SJCRH30 (cell line): ENCODE data around the gene STAC. TPM values are rescaled to one million over a fixed set of nuclear protein-coding genes. Genes with fewer than 3 reads are reported as not detected.
"Not testable (repeated sequence)": the region's sequence is repeated elsewhere in the genome, so short reads cannot be mapped to it uniquely, and the experiment has no call there.

Experiments
- DNase-seq, 2 experiments: peaks; one replicate each; pipeline ENCODE4 v3.0.0-alpha.2; 2015 to 2020
- H3K27ac ChIP-seq: fragments of 250-450 bp; sonication (Bioruptor Pico); 2 replicates; pipeline ENCODE4 v1.5.1; 2020; ENCODE audit warnings: mild to moderate bottlenecking, moderate library complexity
- H3K27me3 ChIP-seq: fragments of 250-450 bp; sonication (Bioruptor Pico); 2 replicates; pipeline ENCODE4 v1.5.1; 2020; ENCODE audit warnings: mild to moderate bottlenecking, moderate library complexity
- H3K36me3 ChIP-seq: fragments of 250-450 bp; sonication (Bioruptor Pico); 2 replicates; pipeline ENCODE4 v1.5.1; 2020; ENCODE audit warnings: mild to moderate bottlenecking, moderate library complexity
- H3K4me1 ChIP-seq: fragments of 250-450 bp; sonication (Bioruptor Pico); 2 replicates; pipeline ENCODE4 v1.5.1; 2020; ENCODE audit warnings: mild to moderate bottlenecking, moderate library complexity
- H3K4me3 ChIP-seq: fragments of 250-450 bp; sonication (Bioruptor Pico); 2 replicates; pipeline ENCODE4 v1.5.1; 2020; ENCODE audit warnings: mild to moderate bottlenecking, moderate library complexity
- H3K9me3 ChIP-seq: fragments of 250-450 bp; sonication (Bioruptor Pico); replicated peaks from 2 replicates; pipeline ENCODE4 v1.5.1; 2020; ENCODE audit warnings: mild to moderate bottlenecking, moderate library complexity
- total RNA-seq: library from RNA; depleted of rRNA; stranded (reverse); fragments of >200 nt; shearing (Covaris generic); gene quantifications from 2 replicates; pipeline ENCODE4 v1.2.3, GENCODE V29; 2014

Gene STAC
- total RNA-seq, 1 experiment from 2014 or later, result not detected

- Histone ChIP-seq H3K27ac (no peak overlapping the region), H3K4me3 (no peak overlapping the region), H3K36me3 (no peaks in the 10 kb centered on the region), H3K4me1 (no peaks in the 10 kb centered on the region), H3K9me3 (no peaks in the 10 kb centered on the region), H3K27me3 (no peaks in the 10 kb centered on the region)
- DNase-seq, result no peak
Observed at GRCh38 chr3:36482256-36482655, 102.0 kb downstream of the STAC start.

DNA sequence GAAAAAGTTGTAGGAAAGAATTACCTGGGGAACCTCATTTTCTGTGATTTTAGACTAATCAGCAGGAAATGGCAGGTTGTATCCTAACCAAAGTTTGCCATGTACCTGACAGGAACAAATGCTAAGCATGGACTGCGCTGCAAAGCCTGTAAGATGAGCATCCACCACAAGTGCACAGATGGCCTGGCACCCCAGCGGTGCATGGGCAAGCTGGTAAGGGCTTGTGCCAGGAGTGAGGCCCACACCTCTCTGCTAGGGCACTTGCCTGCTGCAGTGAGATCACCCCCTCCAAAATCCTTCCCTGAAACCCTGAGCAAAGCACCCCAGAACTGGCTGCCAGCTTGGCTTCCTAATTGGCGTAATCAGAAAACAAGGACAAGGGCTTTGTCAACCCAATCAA is 102.6 kb downstream of the STAC start:
- Histone ChIP-seq H3K27me3 (no peaks in the 10 kb centered on the region), H3K9me3 (no peaks in the 10 kb centered on the region), H3K4me1 (no peaks in the 10 kb centered on the region), H3K36me3 (no peaks in the 10 kb centered on the region), H3K27ac (no peak overlapping the region), H3K4me3 (no peak overlapping the region)
- DNase-seq, result no peak

GRCh38 chr3:36483709-36484108 is 103.4 kb downstream of the STAC start:
- Histone ChIP-seq H3K36me3 (no peaks in the 10 kb centered on the region), H3K4me3 (no peak overlapping the region), H3K27me3 (no peaks in the 10 kb centered on the region), H3K9me3 (no peaks in the 10 kb centered on the region), H3K4me1 (no peaks in the 10 kb centered on the region), H3K27ac (no peak overlapping the region)
- no peak for DNase-seq

- Histone ChIP-seq H3K9me3 (no peaks in the 10 kb centered on the region), H3K4me3 (no peak overlapping the region), H3K27ac (no peak overlapping the region), H3K4me1 (no peaks in the 10 kb centered on the region), H3K36me3 (no peaks in the 10 kb centered on the region), H3K27me3 (no peaks in the 10 kb centered on the region)
- DNase-seq, result no peak
Observed at GRCh38 chr3:36484386-36484785, 104.1 kb downstream of the STAC start.

- DNase-seq, result no peak
- Histone ChIP-seq H3K27me3 (no peaks in the 10 kb centered on the region), H3K4me1 (no peaks in the 10 kb centered on the region), H3K27ac (no peak overlapping the region), H3K4me3 (no peak overlapping the region), H3K36me3 (no peaks in the 10 kb centered on the region), H3K9me3 (no peaks in the 10 kb centered on the region)
Observed at GRCh38 chr3:36486009-36486795, 105.9 kb downstream of the STAC start.

DNA sequence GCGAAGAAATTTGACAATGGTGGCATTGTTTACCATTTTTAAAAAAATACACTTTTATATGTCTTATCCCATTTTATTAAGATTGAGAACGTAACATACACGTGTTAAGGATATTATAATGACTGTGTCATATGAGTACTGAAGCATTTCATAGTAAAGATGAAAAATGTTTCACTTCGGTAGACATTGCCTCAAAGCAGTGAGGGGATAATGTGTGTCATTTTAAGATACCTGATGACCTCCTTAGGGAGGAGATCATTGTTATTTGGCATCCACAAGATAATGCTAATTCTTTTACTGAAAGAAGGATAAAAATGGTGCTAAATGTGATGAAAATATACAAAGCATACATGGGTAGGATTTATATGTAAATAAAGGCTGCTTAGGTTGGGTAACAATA is 107.3 kb downstream of the STAC start:
- Histone ChIP-seq H3K9me3 (no peaks in the 10 kb centered on the region), H3K36me3 (no peaks in the 10 kb centered on the region), H3K4me3 (no peak overlapping the region), H3K27ac (no peak overlapping the region), H3K27me3 (no peaks in the 10 kb centered on the region), H3K4me1 (no peaks in the 10 kb centered on the region)
- no peak for DNase-seq

- Histone ChIP-seq H3K36me3 (no peaks in the 10 kb centered on the region), H3K27ac (no peak overlapping the region), H3K27me3 (no peaks in the 10 kb centered on the region), H3K9me3 (no peaks in the 10 kb centered on the region), H3K4me3 (no peak overlapping the region), H3K4me1 (no peaks in the 10 kb centered on the region)
- no peak for DNase-seq
Observed at GRCh38 chr3:36488077-36488789, 107.9 kb downstream of the STAC start.

GRCh38 chr3:36489101-36489500 is 108.8 kb downstream of the STAC start:
- Histone ChIP-seq H3K4me3 (no peak overlapping the region), H3K4me1 (no peaks in the 10 kb centered on the region), H3K27me3 (no peaks in the 10 kb centered on the region), H3K36me3 (no peaks in the 10 kb centered on the region), H3K9me3 (no peaks in the 10 kb centered on the region), H3K27ac (no peak overlapping the region)
- DNase-seq, result no peak

- DNase-seq, result no peak
- Histone ChIP-seq H3K36me3 (no peaks in the 10 kb centered on the region), H3K27ac (no peak overlapping the region), H3K4me3 (no peak overlapping the region), H3K27me3 (no peaks in the 10 kb centered on the region), H3K9me3 (no peaks in the 10 kb centered on the region), H3K4me1 (no peaks in the 10 kb centered on the region)
Observed at GRCh38 chr3:36489679-36490425, 109.5 kb downstream of the STAC start.

DNA sequence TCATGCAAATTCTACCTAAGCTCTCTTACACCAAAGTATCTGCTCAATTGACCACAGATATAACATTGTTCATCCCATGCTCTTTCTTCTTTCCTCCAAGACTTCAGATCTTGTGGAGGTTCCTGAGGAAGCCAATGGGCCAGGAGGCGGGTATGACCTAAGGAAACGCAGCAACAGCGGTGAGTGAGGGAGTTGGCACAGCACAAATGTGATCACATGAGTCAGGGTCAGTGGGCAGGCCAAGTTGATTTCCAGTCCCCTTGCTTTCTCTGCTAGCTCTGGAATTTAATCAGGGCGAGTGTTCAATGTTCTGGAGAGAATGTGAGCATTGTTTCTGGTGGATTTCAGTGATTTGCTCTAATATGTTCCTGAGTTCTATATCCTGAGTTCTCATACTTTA is 112.7 kb downstream of the STAC start:
- Histone ChIP-seq H3K36me3 (no peaks in the 10 kb centered on the region), H3K4me3 (no peak overlapping the region), H3K9me3 (no peaks in the 10 kb centered on the region), H3K4me1 (no peaks in the 10 kb centered on the region), H3K27me3 (no peaks in the 10 kb centered on the region), H3K27ac (no peak overlapping the region)
- no peak for DNase-seq

- no peaks in the 10 kb centered on the region for H3K9me3 ChIP-seq
- H3K27ac ChIP-seq, result no peak overlapping the region
- no peaks in the 10 kb centered on the region for H3K27me3 ChIP-seq
- no peak for DNase-seq
- no peaks in the 10 kb centered on the region for H3K36me3 ChIP-seq
- no peak overlapping the region for H3K4me3 ChIP-seq
- H3K4me1 ChIP-seq, result no peaks in the 10 kb centered on the region
Observed at GRCh38 chr3:36494461-36495109, 114.3 kb downstream of the STAC start.

DNA sequence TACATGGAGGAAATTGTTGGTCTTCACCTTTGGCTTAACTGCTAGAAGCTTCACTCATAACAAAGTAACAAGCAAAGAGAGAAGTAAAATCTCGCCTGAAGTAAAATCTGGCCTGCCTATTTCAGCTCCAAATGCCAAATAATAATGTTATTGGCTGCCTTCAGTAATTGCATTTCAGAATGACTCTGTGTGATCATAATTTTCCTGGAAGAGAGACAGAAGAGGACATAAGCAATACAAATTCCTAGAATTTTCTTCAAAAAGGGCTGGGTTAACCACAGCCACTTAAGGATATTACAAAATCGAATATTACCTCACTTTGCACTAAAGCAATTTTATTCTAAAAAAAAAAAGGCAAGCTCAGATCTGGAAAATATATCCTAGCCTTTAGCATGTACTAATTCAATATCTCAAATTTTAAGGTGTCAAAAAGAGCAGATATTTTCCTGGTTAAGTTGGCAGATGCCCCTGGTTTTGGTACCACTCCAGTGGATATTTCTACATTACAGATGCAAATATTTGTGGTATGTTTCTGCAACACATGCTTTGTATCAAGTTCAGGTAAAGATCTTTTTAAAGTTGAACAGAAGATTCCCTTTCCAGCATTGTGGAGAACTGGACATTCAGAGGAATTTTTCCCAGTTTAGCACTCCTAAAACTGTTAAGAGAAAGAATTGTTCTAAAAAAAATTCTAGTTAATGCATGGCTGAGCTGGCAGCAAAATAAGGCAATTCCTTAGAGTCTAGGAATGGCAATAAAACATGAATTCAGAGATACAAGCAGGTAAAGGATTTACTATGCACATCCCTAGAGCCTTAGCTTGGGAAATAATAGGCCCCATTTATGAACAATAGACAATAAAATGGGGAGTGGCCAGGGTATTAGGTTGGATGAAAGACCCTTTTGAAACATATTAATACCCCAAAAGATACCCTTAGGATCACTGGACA is 116.7 kb downstream of the STAC start:
- Histone ChIP-seq H3K27ac (no peak overlapping the region), H3K4me3 (no peak overlapping the region), H3K36me3 (no peaks in the 10 kb centered on the region), H3K9me3 (no peaks in the 10 kb centered on the region), H3K4me1 (no peaks in the 10 kb centered on the region), H3K27me3 (no peaks in the 10 kb centered on the region)
- no peak for DNase-seq

DNA sequence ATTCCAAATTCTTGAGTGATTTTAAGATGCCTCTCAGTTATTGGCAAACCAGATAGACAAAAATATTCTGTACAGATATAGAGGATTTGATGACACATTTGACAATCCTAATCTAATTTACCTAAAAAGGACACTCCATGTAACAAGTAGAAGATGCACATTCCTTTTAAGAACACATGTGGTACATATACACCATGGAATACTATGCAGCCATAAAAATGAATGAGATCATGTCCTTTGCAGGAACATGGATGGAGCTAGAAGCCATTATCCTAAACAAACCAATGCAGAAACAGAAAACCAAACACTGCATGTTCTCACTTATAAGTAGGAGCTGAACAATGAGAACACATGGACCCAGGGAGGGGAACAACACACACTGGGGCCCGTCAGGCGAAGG is 119.7 kb downstream of the STAC start:
- DNase-seq, H3K27ac ChIP-seq, H3K36me3 ChIP-seq, H3K4me3 ChIP-seq, H3K27me3 ChIP-seq, H3K9me3 ChIP-seq, H3K4me1 ChIP-seq: not testable (repeated sequence)

DNA sequence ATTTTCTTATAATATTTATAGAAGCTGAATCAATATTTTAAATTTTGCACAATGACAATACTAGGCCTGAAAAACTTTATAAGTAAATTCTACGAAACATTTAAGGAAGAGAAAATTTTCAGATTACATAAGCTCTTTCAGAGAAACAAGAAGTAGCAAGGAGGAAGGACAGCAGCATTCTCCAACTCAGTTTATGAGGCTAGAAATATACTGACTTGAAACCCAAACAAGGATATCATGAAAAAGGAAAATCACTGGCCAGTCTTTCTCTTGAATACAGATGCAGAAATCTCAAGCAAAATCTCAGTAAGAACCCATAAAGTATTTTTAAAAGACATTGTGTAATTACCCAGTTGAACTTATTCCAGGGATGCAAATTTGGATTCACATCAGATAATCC is 121.3 kb downstream of the STAC start:
- no peak overlapping the region for H3K27ac ChIP-seq
- no peak for DNase-seq
- no peaks in the 10 kb centered on the region for H3K4me1 ChIP-seq
- no peaks in the 10 kb centered on the region for H3K36me3 ChIP-seq
- H3K27me3 ChIP-seq, result no peaks in the 10 kb centered on the region
- no peaks in the 10 kb centered on the region for H3K9me3 ChIP-seq
- H3K4me3 ChIP-seq, result no peak overlapping the region
